ENCODE results near the gene SPOCK1. TPM values are rescaled to one million over a fixed set of nuclear protein-coding genes. Genes with fewer than 3 reads are reported as not detected.

Gene SPOCK1
- total and polyA plus RNA-seq, 4 donors, result 0.07 to 0.18 (median 0.17) TPM; not detected in 1

- Histone ChIP-seq H3K9me3 (ENCODE audit: control insufficient read depth in 4 of 4, low read length in 3 of 4) (peaks cover 0 to 2% (median 0%) of the 10 kb centered on the region in 4 donors), H3K27me3 (ENCODE audit: control insufficient read depth in 4 of 4, insufficient read depth in 4 of 4, low read length in 3 of 4) (no peaks in the 10 kb centered on the region), H3K4me3 (ENCODE audit: low read depth in 1 of 3, low read length in 3 of 3) (no peak overlapping the region), H3K36me3 (ENCODE audit: control insufficient read depth in 4 of 4, insufficient read depth in 3 of 4, low read depth in 1 of 4, low read length in 3 of 4) (no peaks in the 10 kb centered on the region), H3K4me1 (ENCODE audit: control insufficient read depth in 4 of 4, insufficient read depth in 4 of 4, low read length in 3 of 4) (no peaks in the 10 kb centered on the region), H3K27ac (ENCODE audit: low read depth in 1 of 2, low read length in 2 of 2) (no peak overlapping the region), H3K9ac (ENCODE audit: low read depth in 1 of 2, low read length in 2 of 2) (no peak overlapping the region)
- TF ChIP-seq REST (IDR thresholded peaks at IDR 0.05), result no peak
- no peak for DNase-seq (ENCODE audit: low spot score)
- WGBS, result 51% methylated on average over 1 of the region's 1 CpG
These were observed 110.1 kb downstream of the SPOCK1 start for GRCh38 chr5:137389042-137389441.

- DNase-seq (ENCODE audit: low spot score), result no peak
- H3K36me3 ChIP-seq (ENCODE audit: control insufficient read depth in 4 of 4, insufficient read depth in 3 of 4, low read depth in 1 of 4, low read length in 3 of 4), result no peaks in the 10 kb centered on the region
- WGBS, result 74% methylated on average over 1 of the region's 1 CpG
- H3K4me1 ChIP-seq (ENCODE audit: control insufficient read depth in 4 of 4, insufficient read depth in 4 of 4, low read length in 3 of 4), result no peaks in the 10 kb centered on the region
- no peak overlapping the region for H3K27ac ChIP-seq (ENCODE audit: low read depth in 1 of 2, low read length in 2 of 2)
- H3K4me3 ChIP-seq (ENCODE audit: low read depth in 1 of 3, low read length in 3 of 3), result no peak overlapping the region
- no peaks in the 10 kb centered on the region for H3K27me3 ChIP-seq (ENCODE audit: control insufficient read depth in 4 of 4, insufficient read depth in 4 of 4, low read length in 3 of 4)
- H3K9ac ChIP-seq (ENCODE audit: low read depth in 1 of 2, low read length in 2 of 2), result no peak overlapping the region
- TF ChIP-seq JUND (IDR thresholded peaks at IDR 0.05), result no peak
- TF ChIP-seq RXRA (IDR thresholded peaks at IDR 0.05), result no peak
- TF ChIP-seq HNF4A (conservative IDR thresholded peaks at IDR 0.05), result no peak
- no peak for TF ChIP-seq YY1 (IDR thresholded peaks at IDR 0.05)
- TF ChIP-seq EGR1 (IDR thresholded peaks at IDR 0.05; ENCODE audit: low read depth in 2 of 2), result no peak
- TF ChIP-seq FOXA2 (IDR thresholded peaks at IDR 0.05), result no peak
- TF ChIP-seq ZBTB33 (IDR thresholded peaks at IDR 0.05), result no peak
- no peak for TF ChIP-seq RAD21 (IDR thresholded peaks at IDR 0.05)
- TF ChIP-seq NR2F2 (IDR thresholded peaks at IDR 0.05), result no peak
- TF ChIP-seq GABPA (IDR thresholded peaks at IDR 0.05 in 1 of 2, conservative IDR thresholded peaks at IDR 0.05 in 1 of 2), result no peak
- no peak for TF ChIP-seq REST (IDR thresholded peaks at IDR 0.05)
- no peak for TF ChIP-seq TAF1 (conservative IDR thresholded peaks at IDR 0.05)
- peaks cover 0 to 2% (median 0%) of the 10 kb centered on the region in 4 donors for H3K9me3 ChIP-seq (ENCODE audit: control insufficient read depth in 4 of 4, low read length in 3 of 4)
These were observed 114.1 kb downstream of the SPOCK1 start for GRCh38 chr5:137385064-137385463.
